HL-60 (cell line): Measurements from ENCODE around the gene RAB44.

Source experiments
- CTCF ChIP-seq: IDR thresholded peaks from one replicate; pipeline ENCODE4 v1.5.1; 2011; ENCODE audit warnings: low read length, control low read depth, inconsistent platforms; ENCODE audit not compliant: insufficient read depth
- GABPA ChIP-seq: IDR thresholded peaks from 2 replicates; pipeline ENCODE4 v1.6.1; 2012; ENCODE audit warnings: low read depth
- SPI1 ChIP-seq: IDR thresholded peaks from 2 replicates; pipeline ENCODE4 v1.6.1; 2012; ENCODE audit warnings: low read depth, mild to moderate bottlenecking, borderline replicate concordance

- TF ChIP-seq SPI1 (no peak), CTCF (no peak), GABPA (no peak)
Observed at GRCh38 chr6:36769183-36769675, 71.6 kb downstream of the RAB44 start.
